Measurements from ENCODE around the gene NET1. TPM values are rescaled to one million over a fixed set of nuclear protein-coding genes. Genes with fewer than 3 reads are reported as not detected.

The NET1 gene
- total RNA-seq, 1 donor = 51.0 TPM

GRCh38 chr10:5494611-5495010 lies 82.3 kb downstream of the NET1 start:
- Histone ChIP-seq H2AFZ (ENCODE audit: low read length) (no peak overlapping the region), H3K4me1 (ENCODE audit: insufficient read depth, low read length) (no peaks in the 10 kb centered on the region), H4K20me1 (ENCODE audit: insufficient read depth, low read length) (no peaks in the 10 kb centered on the region), H3K9me3 (ENCODE audit: low read depth, low read length) (no peaks in the 10 kb centered on the region), H3K4me2 (ENCODE audit: insufficient read depth, low read length) (no peak overlapping the region), H3K4me3 (ENCODE audit: insufficient read depth, low read length) (no peak overlapping the region), H3K79me2 (ENCODE audit: insufficient read depth, low read length) (no peaks in the 10 kb centered on the region), H3K36me3 (ENCODE audit: insufficient read depth, low read length) (no peaks in the 10 kb centered on the region), H3K27ac (ENCODE audit: low read depth, low read length) (no peak overlapping the region), H3K27me3 (ENCODE audit: insufficient read depth, low read length) (no peaks in the 10 kb centered on the region)
- TF ChIP-seq CTCF (IDR thresholded peaks at IDR 0.05; ENCODE audit: extremely low read depth, low read depth, low read length) = no peak
- DNase-seq (ENCODE audit: insufficient read length, low spot score, missing footprints) = peak; percentile 37

DNA sequence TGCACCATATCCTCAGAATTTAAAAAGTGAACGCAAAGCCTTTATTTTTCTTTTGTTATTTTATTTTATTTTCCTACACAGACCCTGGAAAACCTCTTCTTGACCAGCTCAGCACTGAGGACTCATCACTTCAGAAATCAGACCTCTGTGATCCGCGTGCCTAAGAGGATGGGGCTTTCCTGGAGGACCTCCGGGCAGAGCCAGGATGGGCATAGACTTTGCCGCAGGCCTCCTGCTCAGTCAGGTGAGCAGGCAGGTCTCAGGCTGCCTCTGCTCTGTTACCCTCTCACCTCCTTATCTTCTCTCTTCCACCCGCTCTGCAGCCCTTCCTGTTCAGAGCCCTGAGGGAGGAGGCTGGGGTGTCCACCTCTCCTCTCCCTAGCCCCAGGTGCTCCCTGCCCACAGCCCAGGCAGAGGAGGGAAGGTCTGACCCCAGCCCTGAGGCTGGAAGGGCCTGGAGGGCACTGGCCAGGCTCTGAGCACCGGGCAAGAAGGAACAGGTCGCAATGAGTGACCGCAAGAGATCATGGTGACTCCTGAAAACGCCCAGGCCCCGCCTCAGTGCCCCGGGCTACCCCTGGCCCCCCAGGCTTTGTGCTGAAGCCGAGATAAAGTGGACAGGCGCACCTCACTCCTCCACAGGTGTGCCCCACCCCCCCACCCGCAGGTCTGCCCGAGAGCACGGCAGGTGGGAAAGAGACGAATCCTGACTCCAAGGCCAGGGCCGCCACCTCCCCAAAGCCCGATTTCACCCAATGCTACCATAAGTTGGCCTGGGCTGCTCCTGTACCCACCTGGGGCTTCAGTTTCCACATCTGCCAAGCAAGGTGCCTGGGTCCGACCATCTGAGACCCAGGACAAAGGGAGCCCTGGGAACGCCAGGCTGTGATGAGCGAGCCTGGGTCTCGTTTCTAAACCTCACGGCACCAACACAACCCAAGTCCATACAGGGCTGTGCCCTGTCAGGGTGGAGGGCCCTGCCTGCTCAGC lies 84.2 kb downstream of the NET1 start:
- TF ChIP-seq CTCF (IDR thresholded peaks at IDR 0.05; ENCODE audit: extremely low read depth, low read depth, low read length) = no peak

DNA sequence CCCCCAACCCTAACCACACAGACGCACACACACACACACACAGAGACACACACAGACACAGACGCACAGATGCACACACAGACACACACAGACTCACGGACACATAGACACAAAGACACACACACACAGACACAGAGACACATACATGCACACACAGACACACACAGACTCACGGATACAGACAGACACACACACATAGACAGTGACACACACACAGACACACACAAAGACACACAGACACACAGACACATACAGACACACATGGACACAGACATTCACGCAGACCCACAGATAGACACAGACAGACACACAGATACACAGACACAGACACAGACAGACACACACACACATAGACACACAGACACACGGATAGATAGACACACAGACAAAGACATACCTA lies 84.9 kb downstream of the NET1 start:
- Histone ChIP-seq H3K9me3 (ENCODE audit: low read depth, low read length) (no peaks in the 10 kb centered on the region), H3K4me2 (ENCODE audit: insufficient read depth, low read length) (no peak overlapping the region), H3K27ac (ENCODE audit: low read depth, low read length) (no peak overlapping the region), H3K79me2 (ENCODE audit: insufficient read depth, low read length) (no peaks in the 10 kb centered on the region), H3K36me3 (ENCODE audit: insufficient read depth, low read length) (no peaks in the 10 kb centered on the region), H3K27me3 (ENCODE audit: insufficient read depth, low read length) (peaks cover 19% of the 10 kb centered on the region), H3K4me1 (ENCODE audit: insufficient read depth, low read length) (no peaks in the 10 kb centered on the region), H4K20me1 (ENCODE audit: insufficient read depth, low read length) (no peaks in the 10 kb centered on the region), H3K4me3 (ENCODE audit: insufficient read depth, low read length) (no peak overlapping the region), H2AFZ (ENCODE audit: low read length) (no peak overlapping the region)
- no peak for DNase-seq (ENCODE audit: insufficient read length, low spot score, missing footprints)
- TF ChIP-seq CTCF (IDR thresholded peaks at IDR 0.05; ENCODE audit: extremely low read depth, low read depth, low read length) = no peak

More for the DNA sequence above, 84.2 kb downstream of the NET1 start:
- no peaks in the 10 kb centered on the region for H3K36me3 ChIP-seq (ENCODE audit: insufficient read depth, low read length)
- no peak overlapping the region for H3K27ac ChIP-seq (ENCODE audit: low read depth, low read length)
- peaks cover 12% of the 10 kb centered on the region for H3K27me3 ChIP-seq (ENCODE audit: insufficient read depth, low read length)
- no peak overlapping the region for H3K4me2 ChIP-seq (ENCODE audit: insufficient read depth, low read length)
- H3K4me3 ChIP-seq (ENCODE audit: insufficient read depth, low read length) = no peak overlapping the region
- H3K4me1 ChIP-seq (ENCODE audit: insufficient read depth, low read length) = no peaks in the 10 kb centered on the region
- no peaks in the 10 kb centered on the region for H3K9me3 ChIP-seq (ENCODE audit: low read depth, low read length)
- peak; percentile 46 for DNase-seq (ENCODE audit: insufficient read length, low spot score, missing footprints)
- H2AFZ ChIP-seq (ENCODE audit: low read length) = no peak overlapping the region
- no peaks in the 10 kb centered on the region for H4K20me1 ChIP-seq (ENCODE audit: insufficient read depth, low read length)
- H3K79me2 ChIP-seq (ENCODE audit: insufficient read depth, low read length) = no peaks in the 10 kb centered on the region

DNA sequence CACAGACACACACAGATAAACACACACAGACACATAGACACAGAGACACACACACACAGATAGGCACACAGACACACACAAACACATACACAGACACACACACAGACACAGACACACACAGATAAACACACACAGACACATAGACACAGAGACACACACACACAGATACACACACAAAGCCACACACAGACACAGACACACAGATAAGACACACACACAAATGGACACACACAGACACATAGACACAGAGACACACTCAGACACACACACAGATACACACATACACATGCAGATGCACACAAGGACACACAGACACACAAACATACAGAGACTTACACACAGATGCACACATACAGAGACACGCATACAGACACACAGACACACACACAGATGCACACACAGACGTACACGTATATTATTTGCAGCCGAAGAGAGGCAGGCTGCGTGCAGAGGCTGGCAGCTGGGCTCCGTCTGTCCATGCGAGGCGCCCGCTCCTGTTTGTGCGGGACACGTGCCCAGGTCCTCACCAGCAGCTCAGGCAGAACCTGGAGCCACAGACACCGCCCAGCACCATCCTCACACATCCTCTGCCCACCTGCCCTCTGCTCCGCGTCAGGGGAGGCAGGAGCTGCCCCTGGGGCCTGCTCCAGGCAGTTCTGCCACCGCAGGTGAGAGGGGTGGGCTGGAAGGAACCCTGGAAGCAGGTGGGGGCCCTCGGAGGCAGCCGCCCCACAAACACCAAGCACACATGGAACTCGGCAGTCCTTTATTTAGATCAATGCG lies 85.8 kb downstream of the NET1 start:
- Histone ChIP-seq H3K4me3 (ENCODE audit: insufficient read depth, low read length) (no peak overlapping the region), H3K27me3 (ENCODE audit: insufficient read depth, low read length) (peaks cover 28% of the 10 kb centered on the region), H3K79me2 (ENCODE audit: insufficient read depth, low read length) (no peaks in the 10 kb centered on the region), H4K20me1 (ENCODE audit: insufficient read depth, low read length) (no peaks in the 10 kb centered on the region), H3K36me3 (ENCODE audit: insufficient read depth, low read length) (no peaks in the 10 kb centered on the region), H3K4me2 (ENCODE audit: insufficient read depth, low read length) (no peak overlapping the region), H3K9me3 (ENCODE audit: low read depth, low read length) (no peaks in the 10 kb centered on the region), H3K27ac (ENCODE audit: low read depth, low read length) (no peak overlapping the region), H3K4me1 (ENCODE audit: insufficient read depth, low read length) (no peaks in the 10 kb centered on the region), H2AFZ (ENCODE audit: low read length) (no peak overlapping the region)
- DNase-seq (ENCODE audit: insufficient read length, low spot score, missing footprints) = no peak
- no peak for TF ChIP-seq CTCF (IDR thresholded peaks at IDR 0.05; ENCODE audit: extremely low read depth, low read depth, low read length)

All from osteoblast (primary cell).